ENCODE measurements around the gene RAD51B. TPM values are rescaled to one million over a fixed set of nuclear protein-coding genes. Genes with fewer than 3 reads are reported as not detected.

Gene RAD51B
- total and polyA plus RNA-seq, 2 of the 13 experiments (the other 11 are each of a cell fraction or from before 2014, with no cell fraction given): 7.0 to 9.5 TPM

DNA sequence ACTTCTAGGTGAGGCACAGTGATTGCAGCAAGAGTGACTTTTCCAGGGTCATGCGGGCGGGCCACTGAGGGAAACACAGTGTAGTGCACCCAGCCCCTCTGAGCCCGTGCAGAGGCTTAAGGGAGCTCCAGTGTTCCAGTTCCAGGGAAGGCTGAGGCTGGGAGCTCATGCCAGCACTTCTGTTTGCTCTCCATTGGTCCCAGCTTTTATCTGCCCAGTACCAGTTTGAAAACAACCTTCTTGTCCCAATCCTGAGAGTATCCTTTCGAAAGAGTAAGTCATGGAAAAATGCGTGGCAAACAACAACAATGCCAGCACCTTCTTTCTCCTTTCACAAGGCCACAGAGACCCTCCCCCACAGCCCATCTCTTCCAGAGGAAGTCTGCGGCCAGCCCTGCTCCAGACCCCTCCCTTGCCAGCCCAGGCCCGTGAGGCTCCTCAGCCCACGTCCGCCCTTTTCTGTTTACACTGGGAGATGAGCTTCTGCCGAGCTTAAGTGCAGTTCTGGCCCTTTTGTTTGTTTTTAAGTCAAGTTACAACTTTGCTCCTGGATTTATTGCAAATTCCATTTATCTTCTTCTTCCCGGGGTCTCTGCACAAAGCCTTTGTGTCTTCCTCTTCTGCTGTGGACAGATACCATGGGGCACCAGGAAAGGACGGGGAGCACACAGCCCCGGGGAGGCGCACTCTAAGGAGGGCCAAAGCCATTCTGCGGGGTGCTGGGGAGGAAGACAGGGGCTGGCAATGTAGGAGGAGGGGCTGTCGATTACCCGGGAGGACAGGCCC, 787.7 kb downstream of the RAD51B start (continued):
- TF ChIP-seq, protein P1, sequence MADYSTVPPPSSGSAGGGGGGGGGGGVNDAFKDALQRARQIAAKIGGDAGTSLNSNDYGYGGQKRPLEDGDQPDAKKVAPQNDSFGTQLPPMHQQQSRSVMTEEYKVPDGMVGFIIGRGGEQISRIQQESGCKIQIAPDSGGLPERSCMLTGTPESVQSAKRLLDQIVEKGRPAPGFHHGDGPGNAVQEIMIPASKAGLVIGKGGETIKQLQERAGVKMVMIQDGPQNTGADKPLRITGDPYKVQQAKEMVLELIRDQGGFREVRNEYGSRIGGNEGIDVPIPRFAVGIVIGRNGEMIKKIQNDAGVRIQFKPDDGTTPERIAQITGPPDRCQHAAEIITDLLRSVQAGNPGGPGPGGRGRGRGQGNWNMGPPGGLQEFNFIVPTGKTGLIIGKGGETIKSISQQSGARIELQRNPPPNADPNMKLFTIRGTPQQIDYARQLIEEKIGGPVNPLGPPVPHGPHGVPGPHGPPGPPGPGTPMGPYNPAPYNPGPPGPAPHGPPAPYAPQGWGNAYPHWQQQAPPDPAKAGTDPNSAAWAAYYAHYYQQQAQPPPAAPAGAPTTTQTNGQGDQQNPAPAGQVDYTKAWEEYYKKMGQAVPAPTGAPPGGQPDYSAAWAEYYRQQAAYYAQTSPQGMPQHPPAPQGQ (CRISPR knock-in tag; IDR thresholded peaks at IDR 0.05; ENCODE audit: borderline replicate concordance): no peak
- TF ChIP-seq, protein P2, sequence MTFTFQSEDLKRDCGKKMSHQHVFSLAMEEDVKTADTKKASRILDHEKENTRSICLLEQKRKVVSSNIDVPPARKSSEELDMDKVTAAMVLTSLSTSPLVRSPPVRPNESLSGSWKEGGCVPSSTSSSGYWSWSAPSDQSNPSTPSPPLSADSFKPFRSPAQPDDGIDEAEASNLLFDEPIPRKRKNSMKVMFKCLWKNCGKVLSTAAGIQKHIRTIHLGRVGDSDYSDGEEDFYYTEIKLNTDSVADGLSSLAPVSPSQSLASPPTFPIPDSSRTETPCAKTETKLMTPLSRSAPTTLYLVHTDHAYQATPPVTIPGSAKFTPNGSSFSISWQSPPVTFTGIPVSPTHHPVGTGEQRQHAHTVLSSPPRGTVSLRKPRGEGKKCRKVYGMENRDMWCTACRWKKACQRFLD (CRISPR knock-in tag; IDR thresholded peaks at IDR 0.05; ENCODE audit: borderline replicate concordance): no peak
- TF ChIP-seq ASH2L (IDR thresholded peaks at IDR 0.05; ENCODE audit: insufficient read length, low read depth, low read length): no peak
- no peak for TF ChIP-seq NFKB2 (CRISPR knock-in tag; IDR thresholded peaks at IDR 0.05; ENCODE audit: borderline replicate concordance)
- TF ChIP-seq, protein P3, sequence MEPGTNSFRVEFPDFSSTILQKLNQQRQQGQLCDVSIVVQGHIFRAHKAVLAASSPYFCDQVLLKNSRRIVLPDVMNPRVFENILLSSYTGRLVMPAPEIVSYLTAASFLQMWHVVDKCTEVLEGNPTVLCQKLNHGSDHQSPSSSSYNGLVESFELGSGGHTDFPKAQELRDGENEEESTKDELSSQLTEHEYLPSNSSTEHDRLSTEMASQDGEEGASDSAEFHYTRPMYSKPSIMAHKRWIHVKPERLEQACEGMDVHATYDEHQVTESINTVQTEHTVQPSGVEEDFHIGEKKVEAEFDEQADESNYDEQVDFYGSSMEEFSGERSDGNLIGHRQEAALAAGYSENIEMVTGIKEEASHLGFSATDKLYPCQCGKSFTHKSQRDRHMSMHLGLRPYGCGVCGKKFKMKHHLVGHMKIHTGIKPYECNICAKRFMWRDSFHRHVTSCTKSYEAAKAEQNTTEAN (CRISPR knock-in tag; conservative IDR thresholded peaks at IDR 0.05): no peak
- TF ChIP-seq ZNF296 (CRISPR knock-in tag; conservative IDR thresholded peaks at IDR 0.05): no peak
- TF ChIP-seq ZSCAN25 (CRISPR knock-in tag; IDR thresholded peaks at IDR 0.05): 0 out of 2 replicates have a peak, but pooled peaks have one; percentile 16
- 0 out of 2 replicates have a peak, but pooled peaks have one; percentile 28 for TF ChIP-seq CREM (IDR thresholded peaks at IDR 0.05)
- TF ChIP-seq CREM (CRISPR knock-in tag; IDR thresholded peaks at IDR 0.05): no peak
- TF ChIP-seq CCDC6 (CRISPR knock-in tag; IDR thresholded peaks at IDR 0.05): no peak
- TF ChIP-seq JUND (CRISPR knock-in tag; IDR thresholded peaks at IDR 0.05): no peak
- no peak for TF ChIP-seq FOXJ3 (CRISPR knock-in tag; IDR thresholded peaks at IDR 0.05; ENCODE audit: borderline replicate concordance)
- TF ChIP-seq, protein P4, sequence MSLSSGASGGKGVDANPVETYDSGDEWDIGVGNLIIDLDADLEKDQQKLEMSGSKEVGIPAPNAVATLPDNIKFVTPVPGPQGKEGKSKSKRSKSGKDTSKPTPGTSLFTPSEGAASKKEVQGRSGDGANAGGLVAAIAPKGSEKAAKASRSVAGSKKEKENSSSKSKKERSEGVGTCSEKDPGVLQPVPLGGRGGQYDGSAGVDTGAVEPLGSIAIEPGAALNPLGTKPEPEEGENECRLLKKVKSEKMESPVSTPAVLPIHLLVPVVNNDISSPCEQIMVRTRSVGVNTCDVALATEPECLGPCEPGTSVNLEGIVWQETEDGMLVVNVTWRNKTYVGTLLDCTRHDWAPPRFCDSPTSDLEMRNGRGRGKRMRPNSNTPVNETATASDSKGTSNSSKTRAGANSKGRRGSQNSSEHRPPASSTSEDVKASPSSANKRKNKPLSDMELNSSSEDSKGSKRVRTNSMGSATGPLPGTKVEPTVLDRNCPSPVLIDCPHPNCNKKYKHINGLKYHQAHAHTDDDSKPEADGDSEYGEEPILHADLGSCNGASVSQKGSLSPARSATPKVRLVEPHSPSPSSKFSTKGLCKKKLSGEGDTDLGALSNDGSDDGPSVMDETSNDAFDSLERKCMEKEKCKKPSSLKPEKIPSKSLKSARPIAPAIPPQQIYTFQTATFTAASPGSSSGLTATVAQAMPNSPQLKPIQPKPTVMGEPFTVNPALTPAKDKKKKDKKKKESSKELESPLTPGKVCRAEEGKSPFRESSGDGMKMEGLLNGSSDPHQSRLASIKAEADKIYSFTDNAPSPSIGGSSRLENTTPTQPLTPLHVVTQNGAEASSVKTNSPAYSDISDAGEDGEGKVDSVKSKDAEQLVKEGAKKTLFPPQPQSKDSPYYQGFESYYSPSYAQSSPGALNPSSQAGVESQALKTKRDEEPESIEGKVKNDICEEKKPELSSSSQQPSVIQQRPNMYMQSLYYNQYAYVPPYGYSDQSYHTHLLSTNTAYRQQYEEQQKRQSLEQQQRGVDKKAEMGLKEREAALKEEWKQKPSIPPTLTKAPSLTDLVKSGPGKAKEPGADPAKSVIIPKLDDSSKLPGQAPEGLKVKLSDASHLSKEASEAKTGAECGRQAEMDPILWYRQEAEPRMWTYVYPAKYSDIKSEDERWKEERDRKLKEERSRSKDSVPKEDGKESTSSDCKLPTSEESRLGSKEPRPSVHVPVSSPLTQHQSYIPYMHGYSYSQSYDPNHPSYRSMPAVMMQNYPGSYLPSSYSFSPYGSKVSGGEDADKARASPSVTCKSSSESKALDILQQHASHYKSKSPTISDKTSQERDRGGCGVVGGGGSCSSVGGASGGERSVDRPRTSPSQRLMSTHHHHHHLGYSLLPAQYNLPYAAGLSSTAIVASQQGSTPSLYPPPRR (CRISPR knock-in tag; IDR thresholded peaks at IDR 0.05; ENCODE audit: borderline replicate concordance): peak; percentile 60; the same call in 1 of the 2 replicates
- no peak for TF ChIP-seq TBP (CRISPR knock-in tag; IDR thresholded peaks at IDR 0.05)
- TF ChIP-seq AKAP8 (CRISPR knock-in tag; IDR thresholded peaks at IDR 0.05): peak; percentile 63; the same call in 1 of the 2 replicates
- TF ChIP-seq MTF1 (CRISPR knock-in tag; IDR thresholded peaks at IDR 0.05): no peak
- TF ChIP-seq, protein P5, sequence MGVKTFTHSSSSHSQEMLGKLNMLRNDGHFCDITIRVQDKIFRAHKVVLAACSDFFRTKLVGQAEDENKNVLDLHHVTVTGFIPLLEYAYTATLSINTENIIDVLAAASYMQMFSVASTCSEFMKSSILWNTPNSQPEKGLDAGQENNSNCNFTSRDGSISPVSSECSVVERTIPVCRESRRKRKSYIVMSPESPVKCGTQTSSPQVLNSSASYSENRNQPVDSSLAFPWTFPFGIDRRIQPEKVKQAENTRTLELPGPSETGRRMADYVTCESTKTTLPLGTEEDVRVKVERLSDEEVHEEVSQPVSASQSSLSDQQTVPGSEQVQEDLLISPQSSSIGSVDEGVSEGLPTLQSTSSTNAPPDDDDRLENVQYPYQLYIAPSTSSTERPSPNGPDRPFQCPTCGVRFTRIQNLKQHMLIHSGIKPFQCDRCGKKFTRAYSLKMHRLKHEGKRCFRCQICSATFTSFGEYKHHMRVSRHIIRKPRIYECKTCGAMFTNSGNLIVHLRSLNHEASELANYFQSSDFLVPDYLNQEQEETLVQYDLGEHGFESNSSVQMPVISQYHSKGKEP (CRISPR knock-in tag; IDR thresholded peaks at IDR 0.05): 0 out of 2 replicates have a peak, but pooled peaks have one; percentile 22

Measured in HepG2 (cell line).